Right cardiac atrium (tissue), 5 donors: ENCODE data around the gene NRXN2. TPM values are rescaled to one million over a fixed set of nuclear protein-coding genes. Genes with fewer than 3 reads are reported as not detected.

Experiments
- ATAC-seq, 2 donors: fragments of 200-7000 bp; cut with Tn5 transposase; one replicate each; pipeline versions ENCODE4 v1.8.0 to v1.9.1; 2020; ENCODE audit warnings: moderate library complexity in 2 of 2, mild to moderate bottlenecking in 1 of 2
- DNase-seq, 3 donors: peaks; one replicate each; pipeline ENCODE4 v3.0.0-alpha.2; 2020
- H3K27ac ChIP-seq: one replicate; pipeline ENCODE4 v1.5.1; 2013; ENCODE audit warnings: mild to moderate bottlenecking, low read length, control low read depth, moderate library complexity
- H3K27me3 ChIP-seq: one replicate; pipeline ENCODE4 v1.6.1; 2013; ENCODE audit not compliant: control insufficient read depth, insufficient read depth
- H3K4me1 ChIP-seq: one replicate; pipeline ENCODE4 v1.6.1; 2013; ENCODE audit warnings: low read length; ENCODE audit not compliant: control insufficient read depth, insufficient read depth
- H3K4me3 ChIP-seq: one replicate; pipeline ENCODE4 v1.5.1; 2013; ENCODE audit warnings: low read length, control low read depth
- H3K9me3 ChIP-seq: one replicate; pipeline ENCODE4 v1.6.1; 2013; ENCODE audit warnings: low read length; ENCODE audit not compliant: control insufficient read depth
- WGBS: extraction: QIAGEN DNeasy Blood & Tissue Kit; methylation state at CpG from one replicate; pipeline ENCODE4 v1.1.7; 2013; 5-methylcytosine and 5-hydroxymethylcytosine counted together
- intact Hi-C, 4 donors: fragments of 100-400 bp; cut with DNase I; formaldehyde crosslinking; loops; one replicate each; pipeline versions ENCODE4 v1.11.0 to v1.14.0; 2022 to 2023
- polyA plus RNA-seq: library from polyadenylated mRNA; stranded (reverse); fragments of 200-250 nt; gene quantifications from one replicate; pipeline ENCODE4 v1.2.3, GENCODE V29; 2013
- total RNA-seq, 4 donors: library from RNA; stranded (reverse); fragmentation: NEBNext Ultra II Directional; extraction: Animal tissue kit (Norgen Biotek cat#: 25700); gene quantifications; one replicate each; pipeline ENCODE4 v1.2.1, GENCODE V29; 2021
- donor health status: healthy with polysubstance abuse.
- donor health status: DM: no; HTN: yes; CAD: no.
- donor health status: DM: no; HTN: no; CAD: no.
- donor health status: DM: no; HTN: yes; CAD: no; lungs with severe emphysema.
- donor health status: DM: yes; HTN: yes; CAD: no.

Gene NRXN2
- total and polyA plus RNA-seq, 5 donors = 2.1 to 5.7 (median 2.7) TPM

DNA sequence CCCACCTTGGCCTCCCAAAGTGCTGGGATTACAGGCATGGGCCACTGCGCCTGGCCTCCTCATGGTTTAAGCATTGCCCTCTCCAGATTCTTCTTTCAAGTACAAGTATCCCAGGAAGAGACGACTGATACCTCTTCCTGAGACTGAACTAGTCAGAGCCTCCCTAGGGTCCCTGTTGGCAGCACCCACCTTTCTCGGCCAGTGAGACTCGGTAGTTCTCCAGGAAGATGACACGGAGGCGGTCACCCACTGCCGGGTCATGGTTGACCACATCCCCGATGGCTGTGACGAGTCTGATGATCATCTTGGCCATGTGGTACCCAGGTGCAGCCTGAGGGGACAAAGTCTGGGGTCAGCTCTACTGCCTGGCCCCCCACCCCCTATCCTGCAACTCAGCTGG is 28.1 kb upstream of the NRXN2 start:
- no peaks in the 10 kb centered on the region for H3K27me3 ChIP-seq
- no peaks in the 10 kb centered on the region for H3K9me3 ChIP-seq
- no peak for ATAC-seq
- intact Hi-C loops = no loop called here
- WGBS = 91% methylated on average over 9 of the region's 9 CpGs
- H3K4me3 ChIP-seq = no peak overlapping the region
- peak in 1 of 3 donors; percentile 28 for DNase-seq
- H3K4me1 ChIP-seq = no peaks in the 10 kb centered on the region
- H3K27ac ChIP-seq = no peak overlapping the region

DNA sequence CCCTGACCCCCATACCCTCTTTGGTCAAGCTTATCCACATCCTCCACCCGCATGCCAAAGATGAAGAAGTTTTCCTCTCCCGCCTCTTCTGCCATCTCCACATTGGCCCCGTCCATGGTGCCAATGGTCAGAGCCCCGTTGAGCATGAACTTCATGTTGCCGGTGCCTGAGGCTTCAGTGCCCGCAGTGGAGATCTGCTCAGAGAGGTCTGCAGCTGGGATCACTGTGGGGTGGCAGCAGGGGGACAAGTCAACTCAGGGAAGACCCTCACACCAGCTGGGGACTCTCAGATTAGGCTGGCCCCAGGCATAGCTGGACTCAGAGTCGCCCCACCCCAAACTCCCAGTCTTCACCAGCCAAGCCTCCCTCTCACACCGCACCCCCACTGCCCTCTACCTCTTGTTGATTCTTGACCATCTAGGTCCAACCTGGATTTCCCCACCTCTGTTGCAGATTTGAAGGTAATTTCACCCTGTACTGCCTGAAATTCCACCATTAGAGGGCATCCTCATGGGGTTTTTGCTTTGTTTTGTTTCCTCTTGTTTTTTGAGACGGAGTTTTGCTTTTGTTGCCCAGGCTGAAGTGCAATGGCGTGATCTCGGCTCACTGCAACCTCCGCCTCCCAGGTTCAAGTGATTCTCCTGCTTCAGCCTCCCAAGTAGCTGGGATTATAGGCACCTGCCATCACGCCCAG is 27.5 kb upstream of the NRXN2 start:
- intact Hi-C loops = no loop called here
- no peak for ATAC-seq
- peak in 1 of 3 donors; percentile 11 for DNase-seq
- 96% methylated on average over 13 of the region's 13 CpGs for WGBS
- no peak overlapping the region for H3K4me3 ChIP-seq
- H3K27me3 ChIP-seq = no peaks in the 10 kb centered on the region
- H3K4me1 ChIP-seq = no peaks in the 10 kb centered on the region
- H3K9me3 ChIP-seq = no peaks in the 10 kb centered on the region
- H3K27ac ChIP-seq = no peak overlapping the region

DNA sequence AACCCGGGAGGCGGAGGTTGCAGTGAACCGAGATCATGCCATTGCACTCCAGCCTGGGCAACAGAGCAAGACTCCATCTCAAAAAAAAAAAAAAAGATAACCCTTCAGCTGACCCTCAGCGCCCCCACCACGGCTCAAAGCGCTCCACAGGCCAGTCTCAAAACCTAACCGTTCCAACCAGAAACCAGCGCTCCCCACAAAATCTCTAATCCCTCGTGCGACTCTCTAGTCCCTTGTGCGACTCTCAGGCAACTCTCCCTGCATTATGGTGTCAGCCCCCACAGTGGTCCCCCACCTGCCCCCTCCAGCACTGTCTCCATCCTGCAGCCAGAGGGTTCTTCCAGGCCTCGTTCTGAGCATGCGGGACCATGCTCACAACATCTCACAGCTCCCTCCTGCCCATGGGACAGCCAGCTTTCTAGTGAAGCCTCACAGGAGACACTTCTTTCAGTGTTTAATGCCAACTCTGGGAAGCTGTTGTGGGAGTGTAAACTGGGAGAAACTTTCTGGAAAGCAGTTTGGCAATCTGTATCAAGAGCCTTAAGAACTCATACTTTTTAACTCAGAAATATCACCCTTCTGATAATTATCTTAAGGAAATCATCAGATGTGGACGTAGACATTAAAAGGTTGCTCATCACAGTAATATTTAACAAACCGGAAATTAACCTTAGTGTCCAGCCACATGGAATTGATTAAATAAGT is 25.1 kb upstream of the NRXN2 start:
- Histone ChIP-seq H3K9me3 (no peaks in the 10 kb centered on the region), H3K27ac (no peak overlapping the region), H3K4me3 (no peak overlapping the region), H3K27me3 (no peaks in the 10 kb centered on the region), H3K4me1 (no peaks in the 10 kb centered on the region)
- WGBS = 77% methylated on average over 15 of the region's 15 CpGs
- DNase-seq = peak in 1 of 3 donors; percentile 11
- intact Hi-C loops = no loop called here
- ATAC-seq = no peak

DNA sequence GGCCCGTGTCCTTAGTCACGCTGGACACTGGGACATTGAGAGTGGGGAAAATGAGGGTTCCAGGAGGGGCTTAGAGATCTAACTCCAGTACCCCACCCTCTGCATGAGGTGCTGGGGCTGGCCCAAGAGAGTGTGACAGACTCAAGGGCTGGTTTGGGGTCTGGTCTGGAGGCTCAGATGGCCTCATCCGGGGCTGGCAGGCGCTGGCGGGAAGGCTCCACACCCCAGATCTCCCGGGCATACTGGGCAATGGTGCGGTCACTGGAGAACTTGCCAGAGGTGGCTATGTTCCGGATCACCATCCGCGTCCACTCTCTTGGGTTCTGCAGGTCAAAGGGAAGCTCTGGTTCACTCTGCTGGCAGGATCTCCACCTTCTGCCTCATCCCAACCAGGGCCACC is 23.5 kb upstream of the NRXN2 start:
- no peaks in the 10 kb centered on the region for H3K4me1 ChIP-seq
- WGBS = 61% methylated on average over 10 of the region's 10 CpGs
- H3K4me3 ChIP-seq = no peak overlapping the region
- intact Hi-C loops = no loop called here
- ATAC-seq (no peak), DNase-seq (peak in 2 of 3 donors; percentile 62 to 71)
- H3K27me3 ChIP-seq = no peaks in the 10 kb centered on the region
- peak overlapping the region; percentile 22 for H3K27ac ChIP-seq
- no peaks in the 10 kb centered on the region for H3K9me3 ChIP-seq

DNA sequence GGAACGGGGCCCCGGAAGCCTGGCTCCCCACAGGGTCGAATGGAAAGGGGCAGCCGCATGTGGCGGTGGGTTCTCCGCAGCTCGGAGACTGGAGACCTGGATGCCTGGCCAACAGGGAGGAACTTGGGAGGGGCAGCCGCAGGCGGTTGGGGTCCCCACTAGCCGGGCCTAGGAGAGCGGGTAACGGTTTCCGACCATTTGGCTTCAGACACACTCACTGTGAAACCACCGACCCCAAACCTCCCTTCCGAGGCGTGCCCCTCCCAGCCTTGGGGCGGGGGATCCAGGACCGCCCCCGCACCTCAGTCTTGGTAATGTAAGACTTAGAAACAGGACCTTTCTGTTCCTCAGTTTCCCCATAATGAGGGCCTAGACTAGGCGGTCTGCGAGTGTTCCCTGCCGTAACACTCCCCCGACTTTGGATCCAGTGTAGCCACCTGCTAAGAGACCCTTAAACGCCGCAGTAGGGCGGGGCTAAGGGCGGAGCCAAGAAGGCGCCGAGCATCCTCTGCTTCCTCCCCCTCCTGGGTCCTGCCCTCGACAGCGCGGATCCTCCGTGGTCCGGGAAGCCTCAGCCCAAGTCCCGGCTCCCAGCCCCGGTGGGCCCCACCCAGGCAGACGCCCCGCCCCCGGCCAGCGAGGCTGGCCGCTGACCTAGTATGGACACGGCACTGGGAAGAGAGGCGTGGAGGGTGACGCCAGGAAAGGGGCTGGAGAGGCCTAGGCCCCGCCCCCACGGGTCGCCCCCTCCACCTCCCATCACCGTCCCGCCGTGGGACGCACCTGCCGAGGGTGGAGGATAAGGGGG is 22.7 kb upstream of the NRXN2 start:
- Histone ChIP-seq H3K4me1 (no peaks in the 10 kb centered on the region), H3K9me3 (no peaks in the 10 kb centered on the region), H3K27ac (peak overlapping the region; percentile 91), H3K4me3 (peak overlapping the region; percentile 77), H3K27me3 (no peaks in the 10 kb centered on the region)
- intact Hi-C loops = no loop called here
- 1% methylated on average over 52 of the region's 52 CpGs for WGBS
- peak; percentile 84 to 87 for ATAC-seq
- peak; percentile 94 to 98 (median 96) for DNase-seq

DNA sequence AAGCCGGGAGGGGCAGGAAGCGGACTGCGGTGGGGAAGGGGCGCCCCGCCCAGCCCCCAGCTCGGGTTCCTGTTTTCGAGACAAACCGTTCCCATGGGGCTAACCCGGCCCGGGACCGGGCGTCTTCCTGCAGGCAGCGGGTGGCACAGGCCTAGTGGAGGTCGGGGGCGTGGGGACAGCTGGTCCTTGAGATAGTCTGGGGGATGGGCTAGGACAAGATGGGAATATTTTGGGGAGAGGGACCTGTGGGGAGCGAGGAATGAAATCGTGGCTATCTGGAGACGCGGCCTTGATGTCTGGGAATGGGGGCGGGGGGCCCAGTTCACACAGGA is 22.2 kb upstream of the NRXN2 start:
- Histone ChIP-seq H3K27me3 (no peaks in the 10 kb centered on the region), H3K9me3 (no peaks in the 10 kb centered on the region), H3K27ac (peak overlapping the region; percentile 91), H3K4me3 (peak overlapping the region; percentile 77), H3K4me1 (no peaks in the 10 kb centered on the region)
- ATAC-seq (peak; percentile 4 to 17), DNase-seq (peak; percentile 85 to 94 (median 93))
- intact Hi-C loops = no loop called here
- WGBS = 2% methylated on average over 20 of the region's 20 CpGs

DNA sequence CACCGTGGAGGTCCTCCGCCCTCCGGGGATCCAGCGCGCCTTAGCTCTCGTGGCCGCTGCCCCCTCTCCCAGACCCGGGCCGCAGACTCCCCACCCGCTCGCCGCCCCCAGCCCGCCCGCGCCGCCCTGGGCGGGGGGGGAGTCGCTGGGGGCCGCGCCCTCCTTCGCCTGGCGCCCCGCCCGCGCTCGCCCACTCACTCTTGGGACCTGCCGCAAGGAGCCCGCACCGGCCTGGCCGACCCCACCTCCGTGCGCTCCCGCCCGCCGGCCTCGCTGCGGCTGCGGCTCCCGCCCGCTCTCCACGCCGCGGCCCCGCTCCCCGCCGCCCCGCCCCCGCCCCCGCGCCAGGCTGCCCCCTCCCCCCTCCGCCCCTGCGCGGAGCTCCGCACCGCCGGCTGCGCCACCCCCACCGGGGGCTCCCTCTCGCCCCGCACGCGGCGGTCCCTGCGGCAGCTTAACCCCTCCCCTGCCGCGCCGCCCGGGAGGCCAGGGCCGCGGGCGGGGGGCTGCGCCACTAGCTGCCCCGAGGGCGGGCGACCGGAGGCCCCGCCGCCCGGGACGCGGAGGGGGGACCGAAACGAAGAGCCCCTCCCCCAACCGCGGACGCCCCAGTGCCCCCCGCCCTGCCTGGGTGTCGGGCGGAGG is 21.7 kb upstream of the NRXN2 start:
- ATAC-seq (no peak), DNase-seq (peak in 2 of 3 donors; percentile 71 to 74)
- intact Hi-C loops = no loop called here
- Histone ChIP-seq H3K27me3 (no peaks in the 10 kb centered on the region), H3K27ac (peak overlapping the region; percentile 91), H3K4me3 (peak overlapping the region; percentile 77), H3K4me1 (no peaks in the 10 kb centered on the region), H3K9me3 (no peaks in the 10 kb centered on the region)
- WGBS = under 1% methylated on average over 87 of the region's 89 CpGs

DNA sequence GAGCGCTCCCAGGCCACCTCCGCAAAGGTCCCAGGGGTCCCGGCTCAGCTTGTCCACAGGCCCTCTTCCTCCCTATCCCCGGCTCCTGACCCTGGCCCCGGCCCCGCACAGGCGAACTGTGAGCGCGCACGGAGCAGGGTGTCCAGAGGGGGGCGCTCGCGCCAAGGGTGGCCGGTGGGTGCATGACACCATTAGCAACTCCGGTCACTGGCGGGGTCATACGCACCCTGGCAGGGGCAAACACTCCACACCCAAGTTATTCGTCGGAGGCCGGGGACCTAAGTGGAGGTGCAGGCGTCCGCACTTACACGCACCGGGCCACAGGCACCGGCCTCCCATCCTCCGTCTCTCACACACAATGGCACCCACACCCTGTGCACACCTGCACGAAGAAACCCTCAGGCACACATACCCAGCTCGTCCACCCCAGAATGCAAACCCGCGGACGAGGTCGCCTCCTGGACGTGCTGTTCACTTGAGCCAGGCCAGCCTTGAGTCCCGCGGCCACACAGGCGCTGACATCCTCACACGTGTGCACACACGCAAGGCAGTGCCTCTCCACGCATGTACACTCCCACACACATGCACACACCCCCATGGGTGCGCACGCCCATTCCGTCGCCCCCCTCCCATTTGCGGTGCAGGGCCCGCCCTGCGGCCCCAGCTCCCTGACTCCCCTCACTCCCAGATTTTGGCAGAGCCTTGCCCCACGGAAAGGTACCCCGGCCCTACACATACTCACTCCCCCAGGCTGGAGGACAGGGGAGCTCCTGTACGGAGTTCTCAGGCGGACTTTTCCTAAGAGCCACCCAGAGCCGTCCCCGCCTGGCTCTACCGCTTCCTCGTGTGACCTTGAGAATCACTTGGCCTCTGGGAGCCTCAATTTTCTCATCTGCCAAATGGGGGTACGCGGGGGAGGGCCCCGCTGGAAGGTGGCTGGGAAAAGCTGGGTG is 20.9 kb upstream of the NRXN2 start, which contains the start of gene RASGRP2:
Gene RASGRP2, minus strand, starts transcription at position 552 of the 953 bp plus-strand sequence. CDS start 1,276 bp downstream, outside the sequence.
- Histone ChIP-seq H3K9me3 (no peaks in the 10 kb centered on the region), H3K27ac (peak within 1 kb of the TSS; percentile 91), H3K4me3 (peak within 1 kb of the TSS; percentile 77), H3K4me1 (no peaks in the 10 kb centered on the region), H3K27me3 (no peaks in the 10 kb centered on the region)
- DNase-seq = peak; percentile 79 to 95 (median 92)
- ATAC-seq = peak; percentile 29 to 36
- WGBS = under 1% methylated on average over 57 of the region's 57 CpGs
- intact Hi-C loops = no loop called here

DNA sequence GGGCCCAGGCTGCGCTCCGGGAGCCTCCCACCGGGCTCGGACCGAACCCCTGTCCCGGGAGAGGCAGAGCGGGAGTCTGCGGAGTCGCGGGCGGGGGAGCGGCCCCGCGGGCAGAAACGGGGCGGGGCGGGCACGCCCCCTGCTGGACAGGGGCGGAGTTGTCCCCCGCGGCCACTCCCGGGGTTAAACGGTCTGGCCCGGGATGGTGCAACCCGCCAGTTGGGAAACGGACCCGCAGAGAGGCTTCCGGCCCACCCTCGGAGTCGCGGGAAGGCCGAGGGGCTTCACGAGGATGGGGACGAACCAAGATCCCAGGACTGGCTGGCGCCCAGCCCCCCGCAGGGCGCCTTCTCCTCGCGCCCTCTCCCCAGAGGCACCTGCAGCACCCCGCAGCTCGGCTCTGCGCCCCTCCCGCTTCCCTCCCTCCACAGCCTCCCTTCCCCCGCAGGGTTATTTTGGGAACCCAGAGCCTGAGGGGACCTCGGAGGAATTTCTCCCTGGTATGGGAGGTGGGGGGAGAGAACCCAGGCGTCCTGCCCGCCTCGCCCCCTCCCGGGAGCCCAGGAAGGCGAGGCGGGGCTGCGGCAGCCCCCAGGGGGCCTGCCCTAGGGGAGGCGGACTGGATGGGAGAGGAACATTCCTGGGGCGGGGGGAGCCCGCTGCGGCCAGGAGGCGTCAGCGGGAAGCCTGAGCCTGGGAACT is 20.0 kb upstream of the NRXN2 start:
- intact Hi-C loops = no loop called here
- peak overlapping the region; percentile 77 for H3K4me3 ChIP-seq
- no peaks in the 10 kb centered on the region for H3K4me1 ChIP-seq
- no peaks in the 10 kb centered on the region for H3K9me3 ChIP-seq
- WGBS = under 1% methylated on average over 58 of the region's 58 CpGs
- peak overlapping the region; percentile 27 for H3K27ac ChIP-seq
- ATAC-seq (peak; percentile 45 to 52), DNase-seq (peak; percentile 84 to 94 (median 91))
- H3K27me3 ChIP-seq = no peaks in the 10 kb centered on the region
